HepG2 (cell line): ENCODE data around the gene TRA2B.

ENCODE experiments used
- ATF1 ChIP-seq: IDR thresholded peaks from 2 replicates; pipeline ENCODE4 v1.6.1; 2016; ENCODE audit warnings: mild to moderate bottlenecking, control low read depth
- POLR2A ChIP-seq, 2 experiments: IDR thresholded peaks; 2 replicates each; pipeline ENCODE4 v1.6.1; 2011; ENCODE audit warnings: low read depth in 2 of 2, low read length in 2 of 2, mild to moderate bottlenecking in 1 of 2, moderate library complexity in 1 of 2; ENCODE audit not compliant: insufficient read depth in 1 of 2
- POLR2AphosphoS5 ChIP-seq: IDR thresholded peaks from 2 replicates; pipeline ENCODE4 v1.6.1; 2012; ENCODE audit warnings: low read depth, low read length
- SIX1 ChIP-seq: sonication (generic); formaldehyde crosslinking; IDR thresholded peaks from 2 replicates; pipeline ENCODE4 v1.4.0; 2020; ENCODE audit warnings: missing genetic modification reagents, borderline replicate concordance
- YY1 ChIP-seq: IDR thresholded peaks from 2 replicates; pipeline ENCODE4 v1.6.1; 2011; ENCODE audit warnings: low read length, low read depth, moderate library complexity, mild to moderate bottlenecking; ENCODE audit not compliant: insufficient read depth, insufficient replicate concordance
- ZNF816 ChIP-seq: sonication (generic); formaldehyde crosslinking; IDR thresholded peaks from 2 replicates; pipeline ENCODE4 v1.8.0; 2022; ENCODE audit warnings: missing genetic modification reagents, mild to moderate bottlenecking, borderline replicate concordance
- ZSCAN29 ChIP-seq: sonication (generic); formaldehyde crosslinking; conservative IDR thresholded peaks from 2 replicates; pipeline ENCODE4 v1.4.0; 2020; ENCODE audit warnings: mild to moderate bottlenecking, missing genetic modification reagents

DNA sequence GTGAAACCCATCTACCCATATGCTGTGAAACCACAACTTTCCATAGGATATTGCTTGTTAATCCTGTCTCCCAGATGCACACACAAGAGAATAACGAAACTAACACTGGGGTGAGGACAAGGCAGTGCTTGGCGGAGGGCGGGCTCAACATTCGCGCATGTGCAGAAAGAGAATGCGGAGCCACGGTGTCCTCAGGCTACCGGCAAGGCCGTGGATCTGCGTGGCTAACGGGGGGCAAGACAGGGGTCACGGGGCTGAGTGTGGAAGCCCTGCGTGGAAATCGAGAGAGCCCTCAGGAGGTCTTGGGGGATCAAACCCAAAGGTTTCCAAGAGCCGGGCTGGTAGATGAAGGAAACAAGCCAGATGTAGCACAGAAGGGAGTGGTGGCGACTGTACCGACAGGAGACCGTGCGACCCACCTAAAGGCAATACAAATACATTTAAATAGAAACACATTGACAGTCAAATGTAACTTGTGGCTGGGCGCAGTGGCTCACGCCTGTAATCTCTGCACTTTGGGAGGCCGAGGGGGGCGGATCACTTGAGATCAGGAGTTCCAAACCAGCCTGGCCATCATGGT lies 48.5 kb upstream of the TRA2B start:
- TF ChIP-seq SIX1 (no peak), ZNF816 (CRISPR knock-in tag) (no peak), POLR2AphosphoS5 (no peak), ZSCAN29 (no peak), POLR2A (IDR thresholded peaks at IDR 0.05; ENCODE audit: insufficient read depth in 1 of 2, low read depth in 2 of 2, low read length in 2 of 2) (no peak), ATF1 (CRISPR knock-in tag) (no peak), YY1 (no peak)
